Endothelial cell of umbilical vein (primary cell): ENCODE data around the gene PTPRQ. TPM values are rescaled to one million over a fixed set of nuclear protein-coding genes. Genes with fewer than 3 reads are reported as not detected.

Experiments
- BruUV-seq: library from RNA; stranded (reverse); fragments of 400-500 nt; replicated peaks from 2 replicates; lab custom pipeline; 2021; lab: Mats Ljungman, UMichigan
- CTCF ChIA-PET: fragments of 300-600, 350-600 bp; sonication (Branson Sonifier 250); formaldehyde crosslinking; loops from one replicate; lab custom pipeline; 2021; ENCODE audit warnings: antibody characterized with exemption, inconsistent platforms; lab: Charles Lee
- POLR2A ChIA-PET: fragments of 300-600, 350-600 bp; sonication (Branson Sonifier 250); formaldehyde crosslinking; loops from one replicate; lab custom pipeline; 2021; ENCODE audit warnings: antibody characterized with exemption, inconsistent platforms; lab: Charles Lee
- DNase-seq: peaks from one replicate; pipeline ENCODE4 v3.0.0-alpha.2; 2011; ENCODE audit warnings: low read depth, low spot score
- FAIRE-seq: peaks from 2 replicates; lab custom pipeline; 2011; peaks lifted over from hg19 to GRCh38; lab: Jason Lieb, UNC
- H2AFZ ChIP-seq: 2 replicates; pipeline ENCODE4 v1.6.0; 2012; ENCODE audit warnings: low read depth, low read length, control low read depth, inconsistent platforms
- H3K27ac ChIP-seq: 2 replicates; pipeline ENCODE4 v1.5.1; 2011; ENCODE audit warnings: low read depth, mild to moderate bottlenecking, control low read depth, low read length, moderate library complexity; ENCODE audit not compliant: insufficient read depth
- H3K27me3 ChIP-seq, 2 experiments: 2 replicates each; pipeline versions ENCODE4 v1.6.0 to v1.6.1; 2011; ENCODE audit warnings: low read length in 2 of 2, mixed read lengths in 1 of 2; ENCODE audit not compliant: control insufficient read depth in 2 of 2, insufficient read depth in 2 of 2
- H3K36me3 ChIP-seq, 2 experiments: 2 replicates in 1 of 2; 3 replicates in 1 of 2; pipeline ENCODE4 v1.5.1; 2011; ENCODE audit warnings: low read length in 2 of 2, mild to moderate bottlenecking in 1 of 2, moderate library complexity in 1 of 2; ENCODE audit not compliant: control insufficient read depth in 2 of 2, insufficient read depth in 2 of 2; ENCODE audit errors: extremely low read depth in 1 of 2
- H3K4me1 ChIP-seq: 3 replicates; pipeline ENCODE4 v1.5.1; 2011; ENCODE audit warnings: mild to moderate bottlenecking, low read length; ENCODE audit not compliant: control insufficient read depth, insufficient read depth; ENCODE audit errors: extremely low read depth
- H3K4me2 ChIP-seq: 2 replicates; pipeline ENCODE4 v1.6.1; 2011; ENCODE audit warnings: low read length, control low read depth, mixed read lengths; ENCODE audit not compliant: insufficient read depth
- H3K4me3 ChIP-seq, 3 experiments: fragments of 200-600 bp in 1 of 3; sonication (generic), shearing (Covaris generic) in 1 of 3; replicated peaks in 1 of 3; 2 replicates each; pipeline ENCODE4 v1.5.1; 2011 to 2016; ENCODE audit warnings: control low read depth in 3 of 3, low read length in 3 of 3, mild to moderate bottlenecking in 2 of 3, inconsistent platforms in 1 of 3, low read depth in 1 of 3, moderate library complexity in 1 of 3; ENCODE audit not compliant: insufficient read depth in 1 of 3
- H3K79me2 ChIP-seq: 2 replicates; pipeline ENCODE4 v1.6.0; 2012; ENCODE audit warnings: low read length, inconsistent platforms; ENCODE audit not compliant: control insufficient read depth, insufficient read depth
- H3K9ac ChIP-seq: replicated peaks from 2 replicates; pipeline ENCODE3; 2011; ENCODE audit warnings: low read length, control low read depth; ENCODE audit not compliant: insufficient read depth; ENCODE audit errors: extremely low read depth
- H3K9me1 ChIP-seq: replicated peaks from 3 replicates; pipeline ENCODE4 v1.6.0; 2011; ENCODE audit warnings: mild to moderate bottlenecking, low read length; ENCODE audit not compliant: control insufficient read depth, insufficient read depth; ENCODE audit errors: extremely low read depth
- H3K9me3 ChIP-seq: replicated peaks from 2 replicates; pipeline ENCODE4 v1.5.1; 2012; ENCODE audit warnings: low read length, inconsistent platforms; ENCODE audit not compliant: control insufficient read depth, insufficient read depth
- H4K20me1 ChIP-seq: replicated peaks from 2 replicates; pipeline ENCODE3; 2011; ENCODE audit warnings: mild to moderate bottlenecking, low read length; ENCODE audit not compliant: control insufficient read depth, insufficient read depth; ENCODE audit errors: extremely low read depth
- EZH2 ChIP-seq: IDR thresholded peaks from 2 replicates; pipeline ENCODE4 v1.6.1; 2012; ENCODE audit warnings: borderline replicate concordance, low read depth, mild to moderate bottlenecking, moderate library complexity, low read length, inconsistent platforms; ENCODE audit not compliant: severe bottlenecking
- FOS ChIP-seq: IDR thresholded peaks from 2 replicates; pipeline ENCODE4 v1.6.1; 2011; ENCODE audit warnings: mild to moderate bottlenecking, low read length, moderate library complexity, borderline replicate concordance; ENCODE audit not compliant: insufficient read depth
- GATA2 ChIP-seq: IDR thresholded peaks from 2 replicates; pipeline ENCODE4 v1.7.0; 2011; ENCODE audit warnings: low read depth, mild to moderate bottlenecking, moderate library complexity, mixed read lengths, low read length; ENCODE audit not compliant: insufficient read length, insufficient read depth
- JUN ChIP-seq: IDR thresholded peaks from 2 replicates; pipeline ENCODE4 v1.6.1; 2011; ENCODE audit warnings: borderline replicate concordance, low read depth; ENCODE audit not compliant: insufficient read length, insufficient read depth
- MYC ChIP-seq: IDR thresholded peaks from one replicate; pipeline ENCODE4 v1.6.1; 2011; ENCODE audit warnings: mild to moderate bottlenecking, low read depth, low read length
- POLR2A ChIP-seq: IDR thresholded peaks from 2 replicates; pipeline ENCODE4 v1.6.1; 2012; ENCODE audit warnings: low read depth, mild to moderate bottlenecking, control low read depth, low read length
- POLR2AphosphoS5 ChIP-seq: IDR thresholded peaks from 2 replicates; pipeline ENCODE4 v1.6.1; 2012; ENCODE audit warnings: low read depth, mild to moderate bottlenecking, control low read depth, low read length, moderate library complexity; ENCODE audit not compliant: insufficient read depth
- dilution Hi-C: fragments of 300-500 bp; cut with MboI; formaldehyde crosslinking; loops from one replicate; pipeline ENCODE4 v1.15.0; 2019; ENCODE audit warnings: low sequenced_read_pairs; ENCODE audit not compliant: extremely low pct_ligation_motif_present
- intact Hi-C: fragments of 100-400 bp; cut with micrococcal nuclease; formaldehyde crosslinking; loops from one replicate; pipeline ENCODE4 v1.10.0; 2022
- polyA plus RNA-seq, 4 experiments: library from polyadenylated mRNA; depleted of rRNA in 3 of 4; stranded (reverse) in 3 of 4; unstranded in 1 of 4; fragments of >200 nt; gene quantifications; 2 replicates each; pipeline versions ENCODE4 v1.2.1 to v1.2.3, GENCODE V29; 2011 to 2012; ENCODE audit warnings: missing spikeins in 1 of 4
- total RNA-seq: library from RNA; stranded (reverse); gene quantifications from 2 replicates; pipeline ENCODE4 v1.2.3, GENCODE V29; 2021
- TF ChIP-seq, protein P1 (sequence below), 2 donors: IDR thresholded peaks; 1 replicate in 1 of 2; 2 replicates in 1 of 2; pipeline ENCODE4 v1.5.1; 2011; ENCODE audit warnings: low read length in 2 of 2, mild to moderate bottlenecking in 2 of 2, moderate library complexity in 2 of 2, control low read depth in 1 of 2, inconsistent platforms in 1 of 2, low read depth in 1 of 2; ENCODE audit not compliant: insufficient read depth in 1 of 2; ENCODE audit errors: extremely low read depth in 1 of 2
- TF ChIP-seq, protein P2 (sequence below): IDR thresholded peaks from 2 replicates; pipeline ENCODE4 v1.6.1; 2011; ENCODE audit not compliant: insufficient read depth, insufficient read length

The PTPRQ gene
- total and polyA plus RNA-seq, 2 donors (not counting 3 experiments of a cell fraction or from before 2014, with no cell fraction given): not detected

DNA sequence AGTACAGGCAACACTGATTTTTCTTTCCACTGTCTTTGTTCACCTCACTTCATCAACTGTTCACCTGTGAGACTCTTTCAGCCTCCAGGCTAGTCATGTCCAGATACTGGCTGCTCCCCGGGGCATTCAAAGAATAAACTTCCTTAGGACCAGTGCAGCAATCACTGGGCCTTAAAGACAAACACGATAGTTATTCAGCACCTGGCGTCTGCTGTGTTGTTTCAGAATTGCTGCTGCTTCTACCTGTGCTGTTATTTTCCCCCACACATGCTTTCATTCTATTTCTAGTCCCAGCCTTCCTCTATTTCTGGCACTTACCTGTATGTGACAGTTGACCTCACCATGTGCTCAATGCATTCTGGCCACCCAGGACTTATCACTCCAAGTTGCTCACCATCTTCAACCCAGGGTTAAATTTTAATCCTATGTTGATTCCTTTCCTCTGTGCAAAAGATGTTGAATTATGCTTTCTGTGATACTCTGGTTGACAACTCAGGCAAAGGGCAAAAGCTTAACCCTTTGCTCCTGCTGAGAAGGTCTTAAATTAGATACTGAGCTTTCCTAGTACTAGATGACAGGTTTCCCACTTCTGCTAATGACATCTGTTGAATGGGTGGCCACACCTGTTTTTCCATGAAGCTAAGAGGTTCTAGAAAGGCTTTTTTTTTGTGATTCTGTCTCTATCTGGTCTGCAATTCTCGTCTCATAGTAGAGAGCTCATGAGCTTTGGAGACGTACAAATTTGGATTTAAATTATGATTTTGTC, 41.4 kb downstream of the PTPRQ start:
- no TSS peak for BruUV-seq
- TF ChIP-seq EZH2: no peak
- TF ChIP-seq POLR2A: no peak
- TF ChIP-seq, protein P1, sequence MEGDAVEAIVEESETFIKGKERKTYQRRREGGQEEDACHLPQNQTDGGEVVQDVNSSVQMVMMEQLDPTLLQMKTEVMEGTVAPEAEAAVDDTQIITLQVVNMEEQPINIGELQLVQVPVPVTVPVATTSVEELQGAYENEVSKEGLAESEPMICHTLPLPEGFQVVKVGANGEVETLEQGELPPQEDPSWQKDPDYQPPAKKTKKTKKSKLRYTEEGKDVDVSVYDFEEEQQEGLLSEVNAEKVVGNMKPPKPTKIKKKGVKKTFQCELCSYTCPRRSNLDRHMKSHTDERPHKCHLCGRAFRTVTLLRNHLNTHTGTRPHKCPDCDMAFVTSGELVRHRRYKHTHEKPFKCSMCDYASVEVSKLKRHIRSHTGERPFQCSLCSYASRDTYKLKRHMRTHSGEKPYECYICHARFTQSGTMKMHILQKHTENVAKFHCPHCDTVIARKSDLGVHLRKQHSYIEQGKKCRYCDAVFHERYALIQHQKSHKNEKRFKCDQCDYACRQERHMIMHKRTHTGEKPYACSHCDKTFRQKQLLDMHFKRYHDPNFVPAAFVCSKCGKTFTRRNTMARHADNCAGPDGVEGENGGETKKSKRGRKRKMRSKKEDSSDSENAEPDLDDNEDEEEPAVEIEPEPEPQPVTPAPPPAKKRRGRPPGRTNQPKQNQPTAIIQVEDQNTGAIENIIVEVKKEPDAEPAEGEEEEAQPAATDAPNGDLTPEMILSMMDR (IDR thresholded peaks at IDR 0.05; ENCODE audit: extremely low read depth in 1 of 2, insufficient read depth in 1 of 2, low read depth in 1 of 2, low read length in 2 of 2): no peak
- TF ChIP-seq, protein P2, sequence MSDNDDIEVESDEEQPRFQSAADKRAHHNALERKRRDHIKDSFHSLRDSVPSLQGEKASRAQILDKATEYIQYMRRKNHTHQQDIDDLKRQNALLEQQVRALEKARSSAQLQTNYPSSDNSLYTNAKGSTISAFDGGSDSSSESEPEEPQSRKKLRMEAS: no peak
- TF ChIP-seq GATA2: no peak
- TF ChIP-seq FOS: no peak
- TF ChIP-seq JUN: no peak
- no peak for TF ChIP-seq POLR2AphosphoS5
- TF ChIP-seq MYC: no peak
- no peak for FAIRE-seq
- ChIA-PET POLR2A (no interaction called here), CTCF (interaction anchor here (0.8 kb wide), 2 partner anchors 12 to 16 kb away, joined by 3 read pairs; no protein-coding TSS in a partner anchor)
- dilution Hi-C loops: no loop called here
- Histone ChIP-seq H3K9me3 (no peaks in the 10 kb centered on the region), H3K27ac (no peak overlapping the region), H3K4me3 (no peak overlapping the region), H3K36me3 (no peaks in the 10 kb centered on the region), H4K20me1 (no peaks in the 10 kb centered on the region), H3K4me2 (no peak overlapping the region), H3K9ac (no peak overlapping the region), H2AFZ (no peak overlapping the region), H3K9me1 (no peaks in the 10 kb centered on the region), H3K79me2 (no peaks in the 10 kb centered on the region), H3K4me1 (no peaks in the 10 kb centered on the region), H3K27me3 (no peaks in the 10 kb centered on the region)
- intact Hi-C loops: no loop called here
- DNase-seq: no peak
